ENCODE data around the gene OR2A12.

GRCh38 chr7:144085978-144086377, at the start of gene OR2A12:
- TF ChIP-seq CTCF (conservative IDR thresholded peaks at IDR 0.05; ENCODE audit: low read depth, low read length) (no peak), EZH2 (IDR thresholded peaks at IDR 0.05; ENCODE audit: borderline replicate concordance, low read depth, low read length, poor library complexity, severe bottlenecking) (no peak)

Data from A673 (cell line).